Right lobe of liver (tissue), 4 donors: ENCODE data around the gene SRPK2.

Experiments
- CTCF ChIP-seq, 4 donors: fragments of 200-600 bp in 3 of 4; fragments of 450-650 bp in 1 of 4; IDR thresholded peaks; one replicate each; pipeline versions ENCODE4 v1.5.1 to v1.8.0; 2016 to 2022; ENCODE audit warnings: antibody characterized with exemption in 4 of 4, mild to moderate bottlenecking in 2 of 4
- POLR2A ChIP-seq: fragments of 450-650 bp; IDR thresholded peaks from one replicate; pipeline ENCODE4 v1.6.1; 2017; ENCODE audit warnings: antibody characterized with exemption, mild to moderate bottlenecking
- donor health status: DM: no; HTN: no; CAD: no.
- donor health status: DM: no; HTN: no; CAD: no.
- donor health status: DM: no; HTN: yes; CAD: no.

GRCh38 chr7:105133986-105134655 is 254.6 kb downstream of the SRPK2 start:
- TF ChIP-seq CTCF (IDR thresholded peaks at IDR 0.05) = no peak
- TF ChIP-seq POLR2A = no peak
